Measurements from ENCODE around the gene ZNF70. TPM values are rescaled to one million over a fixed set of nuclear protein-coding genes. Genes with fewer than 3 reads are reported as not detected.

ZNF70 gene
- total and polyA plus RNA-seq, 2 of the 13 experiments (the other 11 are each of a cell fraction or from before 2014, with no cell fraction given): 0.62 to 3.6 TPM

DNA sequence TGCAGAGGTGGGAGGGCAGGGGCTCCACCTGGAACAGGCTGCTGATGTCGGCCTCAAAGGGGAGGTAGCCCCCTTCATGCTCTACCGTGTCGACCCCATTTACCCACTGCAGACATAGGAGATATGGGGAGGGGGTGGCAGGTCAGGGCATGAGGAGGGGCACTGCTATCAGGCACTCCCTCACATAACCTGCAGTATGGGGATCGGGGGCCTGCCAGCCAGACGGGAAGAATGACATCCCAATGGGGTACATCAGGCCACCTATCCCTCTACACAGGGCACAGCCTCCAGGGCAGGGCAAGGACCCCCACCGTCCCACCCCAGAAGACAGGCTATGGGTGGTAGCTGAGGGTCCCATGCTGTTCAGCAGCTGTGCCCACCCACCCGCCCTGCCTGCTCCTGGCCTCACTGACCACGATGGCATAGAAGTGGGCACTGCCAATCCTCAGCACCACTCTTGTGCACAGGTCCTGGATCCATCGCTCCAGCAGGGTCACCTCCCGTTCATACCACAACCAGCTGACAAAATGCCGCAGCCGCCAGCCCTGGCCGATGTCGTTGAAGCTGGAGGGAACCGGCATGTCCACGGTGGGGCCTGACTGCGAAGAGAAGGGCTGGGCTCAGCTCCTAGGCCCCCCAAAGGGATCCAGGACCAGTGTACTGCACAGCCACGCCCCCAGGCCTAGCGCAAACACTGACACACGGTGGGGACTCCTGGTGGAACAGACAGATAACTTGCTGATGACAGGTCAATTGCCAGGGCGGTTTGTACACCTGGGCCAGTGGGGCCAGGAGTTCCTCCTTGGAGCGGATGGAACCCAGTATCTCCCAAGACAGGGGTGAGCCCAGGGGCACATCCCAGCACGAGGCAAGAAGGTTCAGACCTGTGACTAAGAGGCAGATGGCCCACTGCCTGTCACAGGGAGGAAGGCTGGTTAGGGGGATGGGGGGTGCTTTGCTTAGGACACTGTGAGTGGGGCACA is 36.0 kb downstream of the ZNF70 start (continued):
- TF ChIP-seq, protein P1, sequence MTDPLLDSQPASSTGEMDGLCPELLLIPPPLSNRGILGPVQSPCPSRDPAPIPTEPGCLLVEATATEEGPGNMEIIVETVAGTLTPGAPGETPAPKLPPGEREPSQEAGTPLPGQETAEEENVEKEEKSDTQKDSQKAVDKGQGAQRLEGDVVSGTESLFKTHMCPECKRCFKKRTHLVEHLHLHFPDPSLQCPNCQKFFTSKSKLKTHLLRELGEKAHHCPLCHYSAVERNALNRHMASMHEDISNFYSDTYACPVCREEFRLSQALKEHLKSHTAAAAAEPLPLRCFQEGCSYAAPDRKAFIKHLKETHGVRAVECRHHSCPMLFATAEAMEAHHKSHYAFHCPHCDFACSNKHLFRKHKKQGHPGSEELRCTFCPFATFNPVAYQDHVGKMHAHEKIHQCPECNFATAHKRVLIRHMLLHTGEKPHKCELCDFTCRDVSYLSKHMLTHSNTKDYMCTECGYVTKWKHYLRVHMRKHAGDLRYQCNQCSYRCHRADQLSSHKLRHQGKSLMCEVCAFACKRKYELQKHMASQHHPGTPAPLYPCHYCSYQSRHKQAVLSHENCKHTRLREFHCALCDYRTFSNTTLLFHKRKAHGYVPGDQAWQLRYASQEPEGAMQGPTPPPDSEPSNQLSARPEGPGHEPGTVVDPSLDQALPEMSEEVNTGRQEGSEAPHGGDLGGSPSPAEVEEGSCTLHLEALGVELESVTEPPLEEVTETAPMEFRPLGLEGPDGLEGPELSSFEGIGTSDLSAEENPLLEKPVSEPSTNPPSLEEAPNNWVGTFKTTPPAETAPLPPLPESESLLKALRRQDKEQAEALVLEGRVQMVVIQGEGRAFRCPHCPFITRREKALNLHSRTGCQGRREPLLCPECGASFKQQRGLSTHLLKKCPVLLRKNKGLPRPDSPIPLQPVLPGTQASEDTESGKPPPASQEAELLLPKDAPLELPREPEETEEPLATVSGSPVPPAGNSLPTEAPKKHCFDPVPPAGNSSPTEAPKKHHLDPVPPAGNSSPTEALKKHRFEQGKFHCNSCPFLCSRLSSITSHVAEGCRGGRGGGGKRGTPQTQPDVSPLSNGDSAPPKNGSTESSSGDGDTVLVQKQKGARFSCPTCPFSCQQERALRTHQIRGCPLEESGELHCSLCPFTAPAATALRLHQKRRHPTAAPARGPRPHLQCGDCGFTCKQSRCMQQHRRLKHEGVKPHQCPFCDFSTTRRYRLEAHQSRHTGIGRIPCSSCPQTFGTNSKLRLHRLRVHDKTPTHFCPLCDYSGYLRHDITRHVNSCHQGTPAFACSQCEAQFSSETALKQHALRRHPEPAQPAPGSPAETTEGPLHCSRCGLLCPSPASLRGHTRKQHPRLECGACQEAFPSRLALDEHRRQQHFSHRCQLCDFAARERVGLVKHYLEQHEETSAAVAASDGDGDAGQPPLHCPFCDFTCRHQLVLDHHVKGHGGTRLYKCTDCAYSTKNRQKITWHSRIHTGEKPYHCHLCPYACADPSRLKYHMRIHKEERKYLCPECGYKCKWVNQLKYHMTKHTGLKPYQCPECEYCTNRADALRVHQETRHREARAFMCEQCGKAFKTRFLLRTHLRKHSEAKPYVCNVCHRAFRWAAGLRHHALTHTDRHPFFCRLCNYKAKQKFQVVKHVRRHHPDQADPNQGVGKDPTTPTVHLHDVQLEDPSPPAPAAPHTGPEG (CRISPR knock-in tag; IDR thresholded peaks at IDR 0.05): no peak
- TF ChIP-seq EED (CRISPR knock-in tag; IDR thresholded peaks at IDR 0.05) (no peak), ZBTB38 (CRISPR knock-in tag; IDR thresholded peaks at IDR 0.05) (peak; percentile 37; the same call in 1 of the 2 replicates), HNRNPK (IDR thresholded peaks at IDR 0.05; ENCODE audit: low read depth, low read length, poor library complexity, severe bottlenecking) (no peak), CTCF (CRISPR knock-in tag; IDR thresholded peaks at IDR 0.05) (peak; percentile 33), ZFX (CRISPR knock-in tag; IDR thresholded peaks at IDR 0.05; ENCODE audit: low read depth) (0 out of 2 replicates have a peak, but pooled peaks have one; percentile 25), REST (IDR thresholded peaks at IDR 0.05; ENCODE audit: borderline replicate concordance in 1 of 2, low read depth in 1 of 2, low read length in 2 of 2) (no peak), MAFK (conservative IDR thresholded peaks at IDR 0.05 in 1 of 2, IDR thresholded peaks at IDR 0.05 in 1 of 2; ENCODE audit: low read length in 2 of 2) (no peak), ZNF121 (CRISPR knock-in tag; IDR thresholded peaks at IDR 0.05) (no peak), NFYB (CRISPR knock-in tag; IDR thresholded peaks at IDR 0.05) (no peak)
- TF ChIP-seq, protein P2, sequence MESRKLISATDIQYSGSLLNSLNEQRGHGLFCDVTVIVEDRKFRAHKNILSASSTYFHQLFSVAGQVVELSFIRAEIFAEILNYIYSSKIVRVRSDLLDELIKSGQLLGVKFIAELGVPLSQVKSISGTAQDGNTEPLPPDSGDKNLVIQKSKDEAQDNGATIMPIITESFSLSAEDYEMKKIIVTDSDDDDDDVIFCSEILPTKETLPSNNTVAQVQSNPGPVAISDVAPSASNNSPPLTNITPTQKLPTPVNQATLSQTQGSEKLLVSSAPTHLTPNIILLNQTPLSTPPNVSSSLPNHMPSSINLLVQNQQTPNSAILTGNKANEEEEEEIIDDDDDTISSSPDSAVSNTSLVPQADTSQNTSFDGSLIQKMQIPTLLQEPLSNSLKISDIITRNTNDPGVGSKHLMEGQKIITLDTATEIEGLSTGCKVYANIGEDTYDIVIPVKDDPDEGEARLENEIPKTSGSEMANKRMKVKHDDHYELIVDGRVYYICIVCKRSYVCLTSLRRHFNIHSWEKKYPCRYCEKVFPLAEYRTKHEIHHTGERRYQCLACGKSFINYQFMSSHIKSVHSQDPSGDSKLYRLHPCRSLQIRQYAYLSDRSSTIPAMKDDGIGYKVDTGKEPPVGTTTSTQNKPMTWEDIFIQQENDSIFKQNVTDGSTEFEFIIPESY (CRISPR knock-in tag; IDR thresholded peaks at IDR 0.05): peak; percentile 62; the same call in 1 of the 2 replicates
